ENCODE results near the gene KCTD5. TPM values are rescaled to one million over a fixed set of nuclear protein-coding genes. Genes with fewer than 3 reads are reported as not detected.

Gene KCTD5
- total and polyA plus RNA-seq, 10 of the 15 experiments (the other 5 are each of a cell fraction or from before 2014, with no cell fraction given): 0.58 to 56.4 (median 37.3) TPM

- in situ Hi-C loops (cut with MboI) (no loop called here), intact Hi-C loops (cut with micrococcal nuclease; ENCODE audit: unreplicated experiment) (loop anchor here (10.0 kb wide), 1 partner anchor 138 kb away; no protein-coding TSS in a partner anchor)
- 24% methylated on average over 5 of the region's 5 CpGs for WGBS (ENCODE audit: insufficient coverage, insufficient replicate concordance, low lambda C conversion rate, missing lambda C conversion rate)
- ChIA-PET SMC1A (ENCODE audit: uncharacterized antibody, unreplicated experiment) (no interaction called here), POLR2A (no interaction called here), CTCF (no interaction called here), RAD21 (ENCODE audit: unreplicated experiment) (no interaction called here)
- no peak overlapping the region for H3K4me3 ChIP-seq
- H4K20me1 ChIP-seq (ENCODE audit: control insufficient read depth, insufficient read depth): no peaks in the 10 kb centered on the region
- no peak overlapping the region for H3K9ac ChIP-seq (ENCODE audit: control insufficient read depth, insufficient read depth, low read length)
- no peak overlapping the region for H2AFZ ChIP-seq (ENCODE audit: control insufficient read depth, low read depth, low read length)
- H3K27ac ChIP-seq (ENCODE audit: control insufficient read depth, insufficient read depth): no peak overlapping the region
- H3K27me3 ChIP-seq (replicated peaks in 1 of 2; ENCODE audit: control insufficient read depth in 2 of 2, insufficient read depth in 2 of 2, low read length in 1 of 2): no peaks in the 10 kb centered on the region; a peak in 1 of 4 replicates
- no TSS peak for BruUV-seq (replicated peaks)
- DNase-seq (ENCODE audit: low read depth, low spot score) (no peak), ATAC-seq (no peak), FAIRE-seq (no peak)
- H3K36me3 ChIP-seq (ENCODE audit: control insufficient read depth in 2 of 2, insufficient read depth in 2 of 2, low read length in 1 of 2): no peaks in the 10 kb centered on the region
- no peak overlapping the region for H3K4me2 ChIP-seq (ENCODE audit: control insufficient read depth, insufficient read depth)
- no peaks in the 10 kb centered on the region for H3K79me2 ChIP-seq (ENCODE audit: control insufficient read depth, insufficient read depth, low read length)
- no peaks in the 10 kb centered on the region for H3K9me3 ChIP-seq (replicated peaks; ENCODE audit: control insufficient read depth, insufficient read depth, low read length)
- 0 out of 2 replicates have a peak, but pooled peaks cover 1% of the 10 kb centered on the region for H3K4me1 ChIP-seq (ENCODE audit: control insufficient read depth, insufficient read depth, low read length)
- TF ChIP-seq SP1 (IDR thresholded peaks at IDR 0.05; ENCODE audit: low read depth, low read length) (no peak), ZBED1 (IDR thresholded peaks at IDR 0.05; ENCODE audit: borderline replicate concordance) (no peak), KLF5 (IDR thresholded peaks at IDR 0.05; ENCODE audit: partially characterized antibody) (no peak), CHD2 (IDR thresholded peaks at IDR 0.05; ENCODE audit: borderline replicate concordance, low read depth, low read length) (no peak), ZNF384 (IDR thresholded peaks at IDR 0.05; ENCODE audit: borderline replicate concordance, low read depth, low read length) (no peak), CREB1 (IDR thresholded peaks at IDR 0.05; ENCODE audit: low read depth) (no peak), POLR2AphosphoS2 (IDR thresholded peaks at IDR 0.05; ENCODE audit: low read depth, low read length) (no peak), MTA2 (IDR thresholded peaks at IDR 0.05; ENCODE audit: low read depth) (no peak), RELA (IDR thresholded peaks at IDR 0.05; ENCODE audit: borderline replicate concordance, partially characterized antibody) (no peak), CHD1 (IDR thresholded peaks at IDR 0.05; ENCODE audit: low read depth, low read length) (no peak), WRNIP1 (IDR thresholded peaks at IDR 0.05; ENCODE audit: borderline replicate concordance, low read depth, low read length) (no peak), TCF3 (IDR thresholded peaks at IDR 0.05; ENCODE audit: borderline replicate concordance, insufficient read depth, low read depth, low read length) (no peak), NBN (IDR thresholded peaks at IDR 0.05) (no peak)
- TF ChIP-seq, protein P1, sequence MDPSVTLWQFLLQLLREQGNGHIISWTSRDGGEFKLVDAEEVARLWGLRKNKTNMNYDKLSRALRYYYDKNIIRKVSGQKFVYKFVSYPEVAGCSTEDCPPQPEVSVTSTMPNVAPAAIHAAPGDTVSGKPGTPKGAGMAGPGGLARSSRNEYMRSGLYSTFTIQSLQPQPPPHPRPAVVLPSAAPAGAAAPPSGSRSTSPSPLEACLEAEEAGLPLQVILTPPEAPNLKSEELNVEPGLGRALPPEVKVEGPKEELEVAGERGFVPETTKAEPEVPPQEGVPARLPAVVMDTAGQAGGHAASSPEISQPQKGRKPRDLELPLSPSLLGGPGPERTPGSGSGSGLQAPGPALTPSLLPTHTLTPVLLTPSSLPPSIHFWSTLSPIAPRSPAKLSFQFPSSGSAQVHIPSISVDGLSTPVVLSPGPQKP (IDR thresholded peaks at IDR 0.05; ENCODE audit: low read depth, low read length): no peak
- TF ChIP-seq, protein P2, sequence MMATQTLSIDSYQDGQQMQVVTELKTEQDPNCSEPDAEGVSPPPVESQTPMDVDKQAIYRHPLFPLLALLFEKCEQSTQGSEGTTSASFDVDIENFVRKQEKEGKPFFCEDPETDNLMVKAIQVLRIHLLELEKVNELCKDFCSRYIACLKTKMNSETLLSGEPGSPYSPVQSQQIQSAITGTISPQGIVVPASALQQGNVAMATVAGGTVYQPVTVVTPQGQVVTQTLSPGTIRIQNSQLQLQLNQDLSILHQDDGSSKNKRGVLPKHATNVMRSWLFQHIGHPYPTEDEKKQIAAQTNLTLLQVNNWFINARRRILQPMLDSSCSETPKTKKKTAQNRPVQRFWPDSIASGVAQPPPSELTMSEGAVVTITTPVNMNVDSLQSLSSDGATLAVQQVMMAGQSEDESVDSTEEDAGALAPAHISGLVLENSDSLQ (IDR thresholded peaks at IDR 0.05): no peak
These were observed 44.6 kb downstream of the KCTD5 start for GRCh38 chr16:2726923-2727322.

All from GM12878 (cell line).